Esophagus muscularis mucosa (tissue), 4 donors: ENCODE results near the gene KLC3. TPM values are rescaled to one million over a fixed set of nuclear protein-coding genes. Genes with fewer than 3 reads are reported as not detected.

Experiments used
- DNase-seq: peaks from one replicate; pipeline ENCODE4 v3.0.0-alpha.2; 2017; ENCODE audit errors: extremely low spot score
- H3K27ac ChIP-seq, 4 donors: fragments of 200-600 bp; sonication (generic); replicated peaks in 1 of 4; 1 replicate in 3 of 4; 2 replicates in 1 of 4; pipeline ENCODE4 v1.5.1; 2016 to 2019; ENCODE audit warnings: mild to moderate bottlenecking in 1 of 4
- H3K27me3 ChIP-seq, 4 donors: fragments of 200-600 bp; sonication (generic); one replicate each; pipeline versions ENCODE4 v1.5.1 to v1.6.0; 2016 to 2019
- H3K36me3 ChIP-seq, 4 donors: fragments of 200-600 bp; sonication (generic); one replicate each; pipeline ENCODE4 v1.5.1; 2016 to 2019
- H3K4me1 ChIP-seq, 4 donors: fragments of 200-600 bp; sonication (generic); one replicate each; pipeline ENCODE4 v1.5.1; 2016 to 2019
- H3K4me3 ChIP-seq, 4 donors: fragments of 200-600 bp; sonication (generic); 1 replicate in 2 of 4; 2 replicates in 2 of 4; pipeline ENCODE4 v1.5.1; 2016 to 2019; ENCODE audit warnings: mild to moderate bottlenecking in 4 of 4, moderate library complexity in 1 of 4
- H3K9me3 ChIP-seq, 4 donors: fragments of 200-600 bp; sonication (generic); 1 replicate in 3 of 4; 2 replicates in 1 of 4; pipeline ENCODE4 v1.5.1; 2016 to 2019
- CTCF ChIP-seq, 3 experiments: fragments of 200-600 bp in 2 of 3; fragments of 450-650 bp in 1 of 3; sonication (generic) in 2 of 3; IDR thresholded peaks; one replicate each; pipeline ENCODE4 v1.5.1; 2017 to 2019; ENCODE audit warnings: antibody characterized with exemption in 3 of 3, mild to moderate bottlenecking in 2 of 3, moderate library complexity in 1 of 3
- EP300 ChIP-seq: sonication (generic); formaldehyde crosslinking; IDR thresholded peaks from one replicate; pipeline ENCODE4 v1.6.1; 2017; ENCODE audit warnings: antibody characterized with exemption
- POLR2A ChIP-seq: fragments of 450-650 bp; IDR thresholded peaks from one replicate; pipeline ENCODE4 v1.6.1; 2017; ENCODE audit warnings: antibody characterized with exemption, moderate library complexity, mild to moderate bottlenecking, low read depth
- POLR2AphosphoS5 ChIP-seq, 2 donors: sonication (generic); formaldehyde crosslinking; IDR thresholded peaks; one replicate each; pipeline ENCODE4 v1.6.1; 2017; ENCODE audit warnings: antibody characterized with exemption in 2 of 2
- WGBS: methylation state at CpG from one replicate; pipeline ENCODE4 v1.1.5; 2018; 5-methylcytosine and 5-hydroxymethylcytosine counted together
- intact Hi-C: fragments of 100-400 bp; cut with DNase I; formaldehyde crosslinking; loops from one replicate; pipeline ENCODE4 v1.15.1; 2023
- total RNA-seq, 4 donors: library from RNA; depleted of rRNA; stranded (reverse); fragments of >200 nt; gene quantifications; one replicate each; pipeline versions ENCODE4 v1.1.0 to v1.2.1, GENCODE V29; 2016

The KLC3 gene
- total RNA-seq, 4 donors from 2014 or later, result not detected

GRCh38 chr19:45303269-45304060 lies 37.1 kb upstream of the KLC3 start:
- peaks cover 0 to 12% (median 0%) of the 10 kb centered on the region in 4 donors for H3K27me3 ChIP-seq
- no peak overlapping the region for H3K4me3 ChIP-seq
- intact Hi-C loops, result no loop called here
- peaks cover 0 to 9% (median 6%) of the 10 kb centered on the region in 4 donors for H3K4me1 ChIP-seq
- TF ChIP-seq POLR2AphosphoS5 (IDR thresholded peaks at IDR 0.05) (no peak), CTCF (IDR thresholded peaks at IDR 0.05) (no peak), POLR2A (no peak)
- WGBS, result 94% methylated on average over 12 of the region's 12 CpGs
- H3K36me3 ChIP-seq, result peaks cover 0 to 42% (median 26%) of the 10 kb centered on the region in 4 donors
- H3K27ac ChIP-seq, result no peak overlapping the region
- H3K9me3 ChIP-seq, result no peaks in the 10 kb centered on the region
- DNase-seq, result no peak

- H3K9me3 ChIP-seq, result no peaks in the 10 kb centered on the region
- H3K4me1 ChIP-seq, result peaks cover 0 to 9% (median 6%) of the 10 kb centered on the region in 4 donors
- peaks cover 0 to 33% (median 21%) of the 10 kb centered on the region in 4 donors for H3K36me3 ChIP-seq
- no peak for DNase-seq
- no peak overlapping the region for H3K27ac ChIP-seq
- 68% methylated on average over 3 of the region's 4 CpGs for WGBS
- peaks cover 0 to 12% (median 0%) of the 10 kb centered on the region in 4 donors for H3K27me3 ChIP-seq
- TF ChIP-seq POLR2A, result no peak
- no peak for TF ChIP-seq EP300
- no peak for TF ChIP-seq POLR2AphosphoS5 (IDR thresholded peaks at IDR 0.05)
- no peak for TF ChIP-seq CTCF (IDR thresholded peaks at IDR 0.05)
- intact Hi-C loops, result no loop called here
- H3K4me3 ChIP-seq, result no peak overlapping the region
These were observed 36.2 kb upstream of the KLC3 start for GRCh38 chr19:45304141-45304926.

GRCh38 chr19:45305007-45305406 lies 35.5 kb upstream of the KLC3 start:
- peaks cover 0 to 13% (median 9%) of the 10 kb centered on the region in 4 donors for H3K4me1 ChIP-seq
- intact Hi-C loops, result no loop called here
- peaks cover 0 to 12% (median 0%) of the 10 kb centered on the region in 4 donors for H3K27me3 ChIP-seq
- TF ChIP-seq POLR2AphosphoS5 (IDR thresholded peaks at IDR 0.05), result peak in 1 of 2 donors; percentile 4
- TF ChIP-seq CTCF (IDR thresholded peaks at IDR 0.05), result no peak
- TF ChIP-seq POLR2A, result no peak
- TF ChIP-seq EP300, result no peak
- WGBS, result 76% methylated on average over 4 of the region's 4 CpGs
- H3K36me3 ChIP-seq, result peaks cover 0 to 27% (median 15%) of the 10 kb centered on the region in 4 donors
- no peak overlapping the region for H3K4me3 ChIP-seq
- H3K27ac ChIP-seq, result no peak overlapping the region
- no peak for DNase-seq
- no peaks in the 10 kb centered on the region for H3K9me3 ChIP-seq

GRCh38 chr19:45305421-45305820 lies 35.1 kb upstream of the KLC3 start:
- H3K9me3 ChIP-seq, result no peaks in the 10 kb centered on the region

More at GRCh38 chr19:45305421-45305820, 35.1 kb upstream of the KLC3 start:
- Histone ChIP-seq H3K4me1 (peaks cover 0 to 13% (median 7%) of the 10 kb centered on the region in 4 donors), H3K27ac (no peak overlapping the region), H3K4me3 (no peak overlapping the region), H3K27me3 (peaks cover 0 to 12% (median 0%) of the 10 kb centered on the region in 4 donors), H3K36me3 (peaks cover 0 to 27% (median 15%) of the 10 kb centered on the region in 4 donors)
- 25% methylated on average over 5 of the region's 5 CpGs for WGBS
- no peak for DNase-seq
- no peak for TF ChIP-seq POLR2A
- no peak for TF ChIP-seq EP300
- TF ChIP-seq CTCF (IDR thresholded peaks at IDR 0.05), result no peak
- no peak for TF ChIP-seq POLR2AphosphoS5 (IDR thresholded peaks at IDR 0.05)
- intact Hi-C loops, result no loop called here
